Activated CD8-positive, alpha-beta T cell treated with anti-CD3 and anti-CD28 coated beads, Interleukin-2, amount 10 ng/mL, durations not matched to agents 7 days and 5 days (primary cell): ENCODE data around the gene GSG1L. TPM values are rescaled to one million over a fixed set of nuclear protein-coding genes. Genes with fewer than 3 reads are reported as not detected.

Experiments
- ATAC-seq: fragments of 150-1000 bp; cut with Tn5 transposase; one replicate; pipeline ENCODE4 v1.10.0; 2021; ENCODE audit warnings: moderate library complexity
- CTCF ChIA-PET: fragments of 350-600 bp; sonication (Branson Sonifier 250); formaldehyde crosslinking; loops from one replicate; lab custom pipeline; 2021; ENCODE audit warnings: antibody characterized with exemption; lab: Charles Lee
- POLR2A ChIA-PET: fragments of 350-600 bp; sonication (Branson Sonifier 250); formaldehyde crosslinking; loops from one replicate; lab custom pipeline; 2021; ENCODE audit warnings: antibody characterized with exemption; lab: Charles Lee
- DNase-seq: peaks from one replicate; pipeline ENCODE4 v3.0.0-alpha.2; 2020
- H3K27ac Mint-ChIP-seq: one replicate; pipeline ENCODE4 v1.8.0; 2021; ENCODE audit warnings: mild to moderate bottlenecking, mixed read lengths
- H3K27me3 Mint-ChIP-seq: one replicate; pipeline ENCODE4 v1.8.0; 2021; ENCODE audit warnings: low read depth, mixed read lengths
- H3K36me3 Mint-ChIP-seq: one replicate; pipeline ENCODE4 v1.8.0; 2021; ENCODE audit warnings: low read depth, mixed read lengths
- H3K4me1 Mint-ChIP-seq: one replicate; pipeline ENCODE4 v1.8.0; 2021; ENCODE audit warnings: low read depth, mixed read lengths
- H3K4me3 Mint-ChIP-seq: one replicate; pipeline ENCODE4 v1.8.0; 2021; ENCODE audit warnings: mild to moderate bottlenecking, mixed read lengths
- H3K9me3 Mint-ChIP-seq: one replicate; pipeline ENCODE4 v1.8.0; 2022; ENCODE audit warnings: mixed read lengths; ENCODE audit not compliant: insufficient read depth
- total RNA-seq, 2 experiments: library from RNA; stranded (reverse); gene quantifications; one replicate each; pipeline ENCODE4 v1.2.3, GENCODE V29; 2021

Gene GSG1L
- total RNA-seq, 2 experiments from 2014 or later, result 0.08 to 0.39 TPM

DNA sequence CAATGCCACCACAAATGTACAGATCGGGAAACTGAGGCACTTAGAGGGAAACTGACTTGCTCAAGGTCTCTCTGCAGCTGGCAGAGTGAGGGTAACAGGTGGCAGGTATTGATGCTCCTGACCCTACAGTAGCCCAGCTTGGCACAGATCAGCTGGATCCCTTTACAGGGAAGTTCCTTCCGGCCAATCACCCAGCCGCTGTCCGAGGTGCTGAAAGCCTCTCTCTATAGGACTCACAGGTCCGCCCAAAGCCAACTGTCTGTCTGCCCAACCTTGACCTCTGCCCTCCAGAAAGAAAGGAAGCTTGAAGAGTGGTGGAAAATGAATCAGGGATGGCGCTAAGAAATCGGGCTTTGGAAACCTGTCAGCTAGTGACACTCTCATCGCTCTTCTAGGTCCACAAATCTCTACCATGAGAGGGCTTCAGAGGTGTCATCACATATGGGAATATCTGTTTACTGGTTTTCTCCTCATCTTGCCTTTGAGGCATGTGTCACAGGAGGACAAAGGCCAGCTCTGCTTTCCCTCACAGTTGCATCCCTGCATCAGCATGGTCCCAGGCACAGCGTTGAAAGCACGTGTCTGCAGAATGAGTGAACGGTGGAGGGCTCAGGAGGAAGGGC lies 267.4 kb downstream of the GSG1L start:
- Mint-ChIP-seq H3K4me3 (no peak overlapping the region), H3K27ac (no peak overlapping the region), H3K4me1 (no peaks in the 10 kb centered on the region), H3K27me3 (no peaks in the 10 kb centered on the region), H3K9me3 (no peaks in the 10 kb centered on the region), H3K36me3 (no peaks in the 10 kb centered on the region)
- POLR2A ChIA-PET, result no interaction called here
- ATAC-seq (peak; percentile 51), DNase-seq (peak; percentile 64)
- CTCF ChIA-PET, result no interaction called here

DNA sequence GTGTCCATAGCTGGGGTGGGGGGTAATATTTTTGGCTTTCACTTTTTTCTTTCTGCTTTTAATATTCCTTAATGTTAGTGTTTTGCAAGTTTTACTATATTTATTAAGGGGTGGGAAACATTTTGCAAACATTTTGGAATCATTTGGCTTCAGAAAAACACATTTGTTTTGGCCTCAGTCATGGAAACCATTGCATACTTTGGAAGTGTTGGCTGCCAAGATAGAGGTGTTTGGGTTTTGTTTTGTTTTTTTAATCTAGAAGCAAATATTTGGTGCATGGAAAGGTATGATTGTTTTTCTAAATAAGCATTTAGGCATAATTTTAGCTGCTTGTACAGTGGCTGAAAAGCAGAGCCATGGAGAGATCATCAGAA lies 270.3 kb downstream of the GSG1L start:
- ATAC-seq (no peak), DNase-seq (no peak)
- Mint-ChIP-seq H3K27ac (no peak overlapping the region), H3K9me3 (no peaks in the 10 kb centered on the region), H3K36me3 (no peaks in the 10 kb centered on the region), H3K4me1 (no peaks in the 10 kb centered on the region), H3K4me3 (no peak overlapping the region), H3K27me3 (no peaks in the 10 kb centered on the region)
- ChIA-PET CTCF (no interaction called here), POLR2A (no interaction called here)

DNA sequence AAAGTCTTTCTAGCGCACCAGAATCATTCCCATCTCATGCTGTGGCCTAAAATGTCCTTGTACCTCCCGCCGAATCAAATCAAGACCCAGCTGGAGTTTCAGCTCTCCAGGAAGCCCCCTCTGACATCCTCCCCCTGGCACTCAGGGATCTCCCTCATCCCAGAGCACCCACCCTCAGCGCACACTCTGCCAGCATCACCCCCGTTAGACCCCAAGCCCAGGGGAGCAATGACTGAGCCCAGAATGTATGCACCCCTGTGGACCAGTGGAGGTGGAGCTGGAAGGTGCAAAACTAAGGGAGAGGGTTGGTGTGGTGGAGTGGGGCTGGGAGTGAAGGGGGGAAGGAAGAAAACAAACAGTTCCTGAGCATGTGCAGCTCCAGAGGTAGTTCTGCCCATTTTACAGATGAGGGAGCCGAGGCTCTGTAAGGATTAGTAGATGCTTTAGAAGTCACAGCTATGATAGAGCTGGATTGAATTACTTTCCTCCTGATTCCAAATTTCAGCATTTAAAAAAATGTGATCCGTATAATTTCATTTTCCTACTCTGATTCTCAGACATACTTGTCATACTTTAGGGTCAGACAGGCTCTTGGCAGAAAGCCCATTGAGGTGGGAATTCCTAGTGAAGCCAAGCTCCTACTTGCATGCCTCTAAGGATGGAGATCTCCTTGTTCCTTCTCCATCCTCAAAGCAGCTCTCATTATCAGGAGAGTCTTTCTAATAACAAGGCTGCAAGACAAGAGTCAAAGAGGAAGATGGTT lies 270.8 kb downstream of the GSG1L start:
- no peaks in the 10 kb centered on the region for H3K36me3 Mint-ChIP-seq
- POLR2A ChIA-PET, result no interaction called here
- H3K27ac Mint-ChIP-seq, result no peak overlapping the region
- H3K4me3 Mint-ChIP-seq, result no peak overlapping the region
- H3K27me3 Mint-ChIP-seq, result no peaks in the 10 kb centered on the region
- H3K4me1 Mint-ChIP-seq, result no peaks in the 10 kb centered on the region
- CTCF ChIA-PET, result no interaction called here
- DNase-seq (no peak), ATAC-seq (no peak)
- H3K9me3 Mint-ChIP-seq, result no peaks in the 10 kb centered on the region

DNA sequence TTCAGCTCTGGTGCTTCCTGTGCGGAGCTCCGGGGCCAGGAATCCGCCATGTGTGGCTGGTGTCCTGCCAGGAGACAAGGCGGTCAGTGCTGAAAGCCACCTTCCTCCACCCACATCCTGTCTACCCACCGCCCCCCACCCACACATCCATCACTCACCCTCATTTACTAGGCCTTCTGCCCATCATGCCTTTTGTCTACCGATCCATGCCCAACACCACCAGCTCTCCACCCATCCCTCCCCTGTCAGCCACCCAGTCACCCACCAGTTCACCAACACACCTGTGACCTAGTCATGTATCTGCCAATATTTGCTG lies 272.2 kb downstream of the GSG1L start:
- no peak for ATAC-seq
- CTCF ChIA-PET, result no interaction called here
- H3K4me1 Mint-ChIP-seq, result no peaks in the 10 kb centered on the region

DNA sequence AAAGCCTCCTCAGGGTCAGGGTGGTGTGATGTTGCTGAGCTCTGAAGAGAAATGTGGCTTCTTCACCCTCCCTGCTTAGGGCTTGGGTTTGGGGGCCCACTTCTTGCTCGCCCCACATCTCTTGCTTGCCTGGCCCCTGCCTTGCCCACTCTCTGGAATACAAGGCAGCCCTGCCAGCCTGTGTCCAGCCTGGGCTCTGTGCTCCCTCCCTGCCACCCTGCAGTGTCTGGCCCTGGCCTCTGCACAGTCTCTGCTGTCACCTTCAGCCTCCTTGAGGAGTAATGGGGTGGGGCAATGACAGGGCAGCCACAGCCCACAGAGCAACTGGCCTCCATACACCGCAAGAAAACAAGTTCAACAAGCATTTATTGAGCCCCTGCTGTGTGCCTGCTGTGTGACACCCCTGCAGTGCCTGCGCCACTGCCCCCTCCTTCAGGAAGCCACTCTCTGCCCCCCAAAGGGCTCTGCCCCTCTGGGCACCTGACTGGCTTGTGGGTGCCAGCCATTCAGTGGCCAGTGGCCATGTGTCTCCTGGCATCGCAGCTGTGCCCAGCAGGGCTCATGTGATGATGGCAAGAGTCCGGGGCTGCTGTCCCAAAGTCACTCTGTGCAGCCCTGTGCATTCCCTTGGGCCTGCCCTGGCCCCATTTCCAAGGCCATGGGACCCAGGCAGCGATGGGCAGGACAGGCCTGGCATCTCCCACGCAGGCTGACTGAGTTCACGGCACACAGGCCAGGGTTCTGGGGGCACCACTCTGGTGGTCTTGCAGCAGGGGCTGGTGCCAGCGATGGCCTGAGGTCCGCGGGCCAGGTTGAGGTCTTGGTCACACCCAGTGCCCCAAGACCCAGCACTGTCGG lies 272.7 kb downstream of the GSG1L start:
- DNase-seq (no peak), ATAC-seq (no peak)
- no peak overlapping the region for H3K27ac Mint-ChIP-seq
- H3K4me3 Mint-ChIP-seq, result no peak overlapping the region
- POLR2A ChIA-PET, result no interaction called here
- H3K4me1 Mint-ChIP-seq, result no peaks in the 10 kb centered on the region
- H3K9me3 Mint-ChIP-seq, result no peaks in the 10 kb centered on the region
- H3K36me3 Mint-ChIP-seq, result no peaks in the 10 kb centered on the region
- no peaks in the 10 kb centered on the region for H3K27me3 Mint-ChIP-seq
- CTCF ChIA-PET, result no interaction called here

More for the DNA sequence above, 272.2 kb downstream of the GSG1L start:
- Mint-ChIP-seq H3K9me3 (no peaks in the 10 kb centered on the region), H3K27me3 (no peaks in the 10 kb centered on the region), H3K27ac (no peak overlapping the region), H3K4me3 (no peak overlapping the region), H3K36me3 (no peaks in the 10 kb centered on the region)
- POLR2A ChIA-PET, result no interaction called here
- DNase-seq, result no peak

DNA sequence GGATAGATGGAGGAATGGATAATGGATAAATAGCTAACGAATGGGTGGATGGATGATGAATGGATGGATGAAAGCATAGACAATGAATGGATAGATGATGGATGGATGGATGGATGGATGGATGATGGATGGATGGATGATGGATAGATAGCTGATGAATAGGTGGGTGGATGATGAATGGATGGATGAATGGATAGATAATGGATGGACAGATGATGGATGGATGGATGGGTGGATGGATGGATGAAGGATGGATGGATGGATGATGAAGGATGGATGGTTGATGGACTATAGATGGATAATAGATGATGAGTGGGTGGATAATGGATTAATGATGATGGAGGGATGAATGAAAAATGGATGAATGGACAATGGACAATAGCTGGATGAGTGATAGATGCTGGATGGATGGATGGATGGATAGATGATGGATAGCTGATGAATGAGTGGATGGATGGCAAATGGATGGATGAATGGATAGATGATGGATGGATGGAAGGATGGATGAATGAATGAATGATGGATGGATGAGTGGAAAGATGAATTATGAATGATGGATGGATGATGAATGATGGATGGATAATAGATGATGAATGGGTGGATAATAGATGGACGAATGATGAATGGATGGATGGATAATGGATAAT lies 273.8 kb downstream of the GSG1L start:
- no peak for ATAC-seq

DNA sequence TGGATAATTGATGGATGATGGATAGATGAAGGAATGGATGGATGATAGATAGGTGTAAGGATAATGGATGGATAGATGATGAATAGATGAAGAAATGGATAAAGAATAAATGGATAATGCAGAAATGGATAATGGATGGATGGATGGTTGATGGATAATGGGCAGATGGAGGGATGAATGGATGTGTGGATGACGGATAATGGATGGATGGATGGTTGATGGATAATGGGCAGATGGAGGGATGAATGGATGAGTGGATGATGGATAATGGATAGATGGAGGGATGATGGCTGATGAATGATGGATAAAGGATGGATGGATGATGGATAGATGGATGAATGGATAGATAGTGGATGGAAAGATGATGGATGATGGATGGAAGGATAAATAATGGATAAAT lies 274.4 kb downstream of the GSG1L start:
- H3K4me1 Mint-ChIP-seq, result no peaks in the 10 kb centered on the region
- CTCF ChIA-PET, result no interaction called here
- no peak overlapping the region for H3K4me3 Mint-ChIP-seq
- H3K36me3 Mint-ChIP-seq, result no peaks in the 10 kb centered on the region
- POLR2A ChIA-PET, result no interaction called here
- no peaks in the 10 kb centered on the region for H3K27me3 Mint-ChIP-seq
- no peaks in the 10 kb centered on the region for H3K9me3 Mint-ChIP-seq
- ATAC-seq (no peak), DNase-seq (no peak)
- H3K27ac Mint-ChIP-seq, result no peak overlapping the region

More for the DNA sequence above, 273.8 kb downstream of the GSG1L start:
- ChIA-PET POLR2A (no interaction called here), CTCF (no interaction called here)
- no peaks in the 10 kb centered on the region for H3K4me1 Mint-ChIP-seq
- no peak for DNase-seq
- H3K36me3 Mint-ChIP-seq, result no peaks in the 10 kb centered on the region
- H3K27me3 Mint-ChIP-seq, result no peaks in the 10 kb centered on the region
- no peak overlapping the region for H3K27ac Mint-ChIP-seq
- H3K4me3 Mint-ChIP-seq, result no peak overlapping the region
- H3K9me3 Mint-ChIP-seq, result no peaks in the 10 kb centered on the region

DNA sequence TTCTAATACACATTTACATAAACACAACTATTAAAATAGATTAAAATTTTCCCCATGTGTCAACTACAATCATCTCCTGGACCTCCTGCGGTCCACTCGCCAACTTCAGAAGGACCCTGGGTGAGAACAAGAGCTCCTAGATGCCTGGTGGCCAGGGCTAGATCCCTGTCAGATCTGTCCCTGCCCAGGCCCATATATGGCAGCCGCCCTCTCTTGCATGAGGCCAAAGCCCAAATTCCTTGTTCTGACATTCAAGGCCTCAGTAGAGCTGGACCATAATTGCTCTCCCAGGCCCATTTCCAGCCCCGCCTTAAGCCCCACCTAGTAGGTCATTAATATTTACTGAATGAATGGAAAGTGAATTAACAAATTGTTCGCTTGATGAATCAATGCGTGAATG lies 275.8 kb downstream of the GSG1L start:
- Mint-ChIP-seq H3K4me3 (no peak overlapping the region), H3K27me3 (no peaks in the 10 kb centered on the region), H3K36me3 (no peaks in the 10 kb centered on the region), H3K9me3 (no peaks in the 10 kb centered on the region), H3K4me1 (no peaks in the 10 kb centered on the region), H3K27ac (no peak overlapping the region)
- ATAC-seq (no peak), DNase-seq (no peak)
- CTCF ChIA-PET, result no interaction called here
- POLR2A ChIA-PET, result no interaction called here

DNA sequence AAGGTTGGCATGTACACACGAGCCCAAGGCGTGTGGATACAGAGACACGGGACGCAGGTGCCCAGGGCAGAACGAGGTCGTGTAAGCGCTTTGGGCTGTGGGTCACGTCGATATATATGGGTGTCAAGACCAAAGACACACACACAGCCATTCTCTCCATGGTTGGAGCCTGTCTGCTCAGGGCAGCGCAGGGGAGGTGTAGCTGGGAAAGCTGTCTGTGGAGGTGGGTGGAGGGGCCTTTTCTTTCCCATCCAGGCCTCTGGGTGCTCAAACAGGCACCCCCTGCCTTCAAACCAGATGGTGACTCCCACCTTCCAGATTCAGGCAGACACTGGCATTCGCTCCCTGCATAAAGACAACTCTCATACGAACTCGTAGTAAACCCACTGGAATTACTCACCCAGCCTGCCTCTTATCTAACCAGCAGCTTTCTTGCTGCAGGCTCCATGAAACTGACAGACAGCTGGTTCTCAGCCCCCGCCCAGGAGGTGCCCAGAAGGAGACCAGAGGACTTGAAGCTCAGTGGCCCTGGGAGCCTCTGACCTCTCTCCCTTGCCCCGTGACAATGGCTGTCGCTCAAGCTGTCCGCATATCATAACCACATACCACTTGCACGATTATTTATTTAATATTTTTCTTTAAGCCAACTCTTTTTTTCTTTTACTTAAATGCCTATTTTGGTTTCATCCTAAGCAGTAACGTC lies 276.4 kb downstream of the GSG1L start:
- ATAC-seq, result no peak
- no peaks in the 10 kb centered on the region for H3K36me3 Mint-ChIP-seq
- CTCF ChIA-PET, result no interaction called here

DNA sequence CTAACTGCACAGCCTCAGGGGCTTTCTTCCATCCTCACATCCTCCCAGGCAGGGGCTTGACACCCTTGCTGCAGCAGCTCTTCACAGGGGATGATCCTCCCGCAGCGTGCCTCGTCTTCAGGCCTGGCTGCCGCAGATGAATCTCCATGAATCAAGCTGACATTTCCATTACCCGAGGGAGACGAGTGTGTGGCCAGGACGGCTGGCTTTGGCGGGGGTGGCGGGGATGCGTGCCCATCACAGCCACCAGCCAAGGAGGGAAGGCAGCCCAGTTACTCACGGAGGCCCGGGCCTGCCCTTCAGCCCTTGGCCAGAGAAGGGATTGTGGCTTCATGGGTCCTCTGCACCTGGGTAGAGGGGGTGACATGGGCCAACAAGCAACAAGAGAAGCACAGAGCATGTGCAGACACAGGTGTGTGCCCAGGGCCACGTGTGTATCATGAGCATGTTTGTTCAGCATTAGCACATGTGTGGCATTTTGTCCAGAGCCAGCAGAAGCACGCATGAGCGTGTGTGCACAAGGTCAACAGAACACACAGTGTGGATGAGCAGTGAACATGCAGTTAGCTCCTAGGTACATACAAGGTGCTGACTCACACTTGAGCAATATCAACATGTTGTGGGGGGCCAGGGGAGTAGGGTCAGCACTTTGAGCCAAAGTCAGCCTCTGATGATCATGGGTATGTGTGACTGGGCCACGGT lies 277.1 kb downstream of the GSG1L start:
- no peak for ATAC-seq
- CTCF ChIA-PET, result no interaction called here
- H3K9me3 Mint-ChIP-seq, result no peaks in the 10 kb centered on the region
- H3K4me3 Mint-ChIP-seq, result no peak overlapping the region
- no peaks in the 10 kb centered on the region for H3K4me1 Mint-ChIP-seq
- H3K27ac Mint-ChIP-seq, result no peak overlapping the region
- H3K36me3 Mint-ChIP-seq, result no peaks in the 10 kb centered on the region
- DNase-seq, result no peak
- no peaks in the 10 kb centered on the region for H3K27me3 Mint-ChIP-seq
- POLR2A ChIA-PET, result no interaction called here

More for the DNA sequence above, 276.4 kb downstream of the GSG1L start:
- no peak for DNase-seq
- Mint-ChIP-seq H3K4me1 (no peaks in the 10 kb centered on the region), H3K27me3 (no peaks in the 10 kb centered on the region), H3K27ac (no peak overlapping the region), H3K9me3 (no peaks in the 10 kb centered on the region), H3K4me3 (no peak overlapping the region)
- POLR2A ChIA-PET, result no interaction called here

DNA sequence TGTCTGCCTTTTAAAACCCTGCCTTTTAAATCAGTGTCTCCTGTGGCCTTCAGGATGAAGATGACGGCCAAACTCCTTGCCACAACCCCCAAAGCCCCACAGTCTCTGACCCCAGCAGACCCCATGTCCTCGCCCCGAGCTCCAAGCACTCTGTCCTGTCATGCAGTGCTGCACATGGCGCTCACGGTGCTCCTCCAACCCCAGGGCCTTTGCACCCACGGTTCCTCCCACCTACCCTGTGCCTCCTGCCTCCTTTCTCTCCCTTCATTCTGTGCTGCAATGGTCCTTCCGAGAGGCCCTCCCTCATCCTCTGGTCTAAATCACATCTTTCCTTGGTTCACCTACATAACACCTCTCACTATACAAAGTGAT lies 278.2 kb downstream of the GSG1L start:
- Mint-ChIP-seq H3K9me3 (no peaks in the 10 kb centered on the region), H3K4me1 (no peaks in the 10 kb centered on the region), H3K27ac (no peak overlapping the region), H3K4me3 (no peak overlapping the region), H3K27me3 (no peaks in the 10 kb centered on the region), H3K36me3 (no peaks in the 10 kb centered on the region)
- POLR2A ChIA-PET, result no interaction called here
- ATAC-seq (no peak), DNase-seq (no peak)
- CTCF ChIA-PET, result no interaction called here
